Cardiac muscle cell (in vitro differentiated cells and primary cell): ENCODE results near the gene MRPS11. TPM values are rescaled to one million over a fixed set of nuclear protein-coding genes. Genes with fewer than 3 reads are reported as not detected.
"Not testable (repeated sequence)": the region's sequence is repeated elsewhere in the genome, so short reads cannot be mapped to it uniquely, and the experiment has no call there.

Source experiments
- DNase-seq, 2 donors: peaks; one replicate each; pipeline versions ENCODE4 v3.0.0 to v3.0.0-alpha.2; 2010 to 2017; ENCODE audit warnings: low read depth in 1 of 2, low spot score in 1 of 2
- H3K27ac ChIP-seq: fragments of 200-600 bp; sonication (generic); 2 replicates; pipeline ENCODE4 v1.5.1; 2016
- H3K27me3 ChIP-seq: fragments of 200-600 bp; sonication (generic); 2 replicates; pipeline ENCODE4 v1.6.0; 2016; ENCODE audit warnings: control low read depth
- H3K36me3 ChIP-seq: fragments of 200-600 bp; sonication (generic); 2 replicates; pipeline ENCODE4 v1.5.1; 2016; ENCODE audit warnings: control low read depth
- H3K4me1 ChIP-seq: fragments of 200-600 bp; sonication (generic); 2 replicates; pipeline ENCODE4 v1.8.1; 2017; ENCODE audit warnings: low read depth, mild to moderate bottlenecking, mixed run types
- H3K4me3 ChIP-seq: fragments of 200-600 bp; sonication (generic); 2 replicates; pipeline ENCODE4 v1.5.1; 2016; ENCODE audit warnings: mild to moderate bottlenecking
- H3K9me3 ChIP-seq: fragments of 200-600 bp; sonication (generic); 2 replicates; pipeline ENCODE4 v1.5.1; 2017; ENCODE audit warnings: low read depth, mild to moderate bottlenecking, control low read depth
- CTCF ChIP-seq: IDR thresholded peaks from 2 replicates; pipeline ENCODE4 v1.5.1; 2012; ENCODE audit warnings: low read depth, mild to moderate bottlenecking, low read length
- polyA plus RNA-seq: library from polyadenylated mRNA; unstranded; fragments of >200 nt; fragmentation: Nextera tagmentation; extraction: Ambion mirVana; gene quantifications from 2 replicates; pipeline ENCODE4 v1.2.1, GENCODE V29; 2016
- total RNA-seq: library from RNA; depleted of rRNA; stranded (reverse); fragments of >200 nt; gene quantifications from 2 replicates; pipeline ENCODE4 v1.2.3, GENCODE V29; 2016

Gene MRPS11
- total and polyA plus RNA-seq, 2 experiments from 2014 or later: 39.3 to 95.2 TPM

GRCh38 chr15:88470625-88471372 is 3.3 kb downstream of the MRPS11 start:
- Histone ChIP-seq H3K9me3 (no peaks in the 10 kb centered on the region), H3K4me1 (peaks cover 4% of the 10 kb centered on the region), H3K27me3 (no peaks in the 10 kb centered on the region), H3K4me3 (no peak overlapping the region), H3K27ac (no peak overlapping the region), H3K36me3 (peaks cover 19% of the 10 kb centered on the region)
- no peak for TF ChIP-seq CTCF
- no peak for DNase-seq

- Histone ChIP-seq H3K4me1 (no peaks in the 10 kb centered on the region), H3K27ac (no peak overlapping the region), H3K9me3 (no peaks in the 10 kb centered on the region), H3K4me3 (no peak overlapping the region), H3K36me3 (peaks cover 23% of the 10 kb centered on the region), H3K27me3 (no peaks in the 10 kb centered on the region)
- TF ChIP-seq CTCF: no peak
- no peak for DNase-seq
These were observed 4.7 kb downstream of the MRPS11 start for GRCh38 chr15:88472225-88472624.

GRCh38 chr15:88473661-88474293 is 6.3 kb downstream of the MRPS11 start:
- H3K36me3 ChIP-seq: peaks cover 32% of the 10 kb centered on the region
- H3K9me3 ChIP-seq, H3K4me1 ChIP-seq, DNase-seq, H3K27ac ChIP-seq, H3K27me3 ChIP-seq, H3K4me3 ChIP-seq: not testable (repeated sequence)

GRCh38 chr15:88476635-88477060 is 9.1 kb downstream of the MRPS11 start:
- H3K27me3 ChIP-seq: no peaks in the 10 kb centered on the region
- no peaks in the 10 kb centered on the region for H3K9me3 ChIP-seq
- no peaks in the 10 kb centered on the region for H3K4me1 ChIP-seq
- no peak overlapping the region for H3K4me3 ChIP-seq
- TF ChIP-seq CTCF: peak; percentile 63
- DNase-seq: peak; percentile 63 to 74
- H3K36me3 ChIP-seq: peaks cover 32% of the 10 kb centered on the region
- H3K27ac ChIP-seq: no peak overlapping the region

GRCh38 chr15:88477126-88477525 is 9.6 kb downstream of the MRPS11 start:
- no peak overlapping the region for H3K4me3 ChIP-seq
- DNase-seq: no peak
- no peaks in the 10 kb centered on the region for H3K4me1 ChIP-seq
- no peaks in the 10 kb centered on the region for H3K27me3 ChIP-seq
- H3K36me3 ChIP-seq: peaks cover 28% of the 10 kb centered on the region
- no peaks in the 10 kb centered on the region for H3K9me3 ChIP-seq
- no peak for TF ChIP-seq CTCF
- H3K27ac ChIP-seq: no peak overlapping the region

GRCh38 chr15:88477904-88478303 is 10.4 kb downstream of the MRPS11 start:
- H3K4me3 ChIP-seq: no peak overlapping the region
- no peaks in the 10 kb centered on the region for H3K4me1 ChIP-seq
- no peak for TF ChIP-seq CTCF
- DNase-seq: no peak
- H3K27me3 ChIP-seq: no peaks in the 10 kb centered on the region
- H3K27ac ChIP-seq: no peak overlapping the region
- peaks cover 26% of the 10 kb centered on the region for H3K36me3 ChIP-seq
- H3K9me3 ChIP-seq: no peaks in the 10 kb centered on the region
